Measurements from ENCODE around the gene SPATA24.
A peak's percentile ranks its signal among the peaks of the same experiment; 100 is the strongest.

The SPATA24 gene

DNA sequence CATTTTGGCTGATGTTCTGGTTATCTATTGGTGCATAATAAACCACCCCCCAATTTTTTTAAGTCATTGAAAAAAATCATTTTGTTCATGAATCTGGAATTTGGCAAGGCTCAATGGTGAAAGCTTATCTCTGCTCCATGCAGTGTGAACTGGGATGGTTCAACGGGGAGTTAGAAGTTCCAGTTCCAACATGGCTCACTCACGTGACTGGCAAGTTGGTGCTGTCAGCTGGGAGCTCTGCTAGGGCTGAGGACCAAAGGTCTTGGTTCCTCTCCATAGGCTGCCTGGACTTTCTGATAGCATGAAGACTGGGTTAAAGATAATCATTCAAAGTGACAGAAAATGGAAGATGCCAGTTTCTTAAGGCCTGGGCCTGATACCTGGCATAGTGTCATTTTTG, 3.1 kb upstream of the SPATA24 start:
- Histone ChIP-seq H3K4me2 (ENCODE audit: low read depth, low read length) (no peak overlapping the region), H3K27ac (ENCODE audit: low read length) (peak overlapping the region; percentile 24; the same call in 1 of the 2 replicates), H3K27me3 (replicated peaks; ENCODE audit: insufficient read depth, low read length) (no peaks in the 10 kb centered on the region), H3F3A (ENCODE audit: insufficient read depth, low read length) (peaks cover 14% of the 10 kb centered on the region), H3K9me3 (replicated peaks; ENCODE audit: insufficient read depth, low read length) (no peaks in the 10 kb centered on the region), H3K4me1 (ENCODE audit: low read length) (peaks cover 28% of the 10 kb centered on the region), H3K9ac (ENCODE audit: low read length) (no peak overlapping the region), H3K4me3 (ENCODE audit: low read length) (no peak overlapping the region), H3K9me2 (replicated peaks; ENCODE audit: insufficient read depth, low read length) (no peaks in the 10 kb centered on the region), H4K20me1 (ENCODE audit: insufficient read depth, low read length) (no peaks in the 10 kb centered on the region), H3K79me2 (ENCODE audit: low read length) (peaks cover 8% of the 10 kb centered on the region; the same call in 1 of the 2 replicates), H3K36me3 (replicated peaks; ENCODE audit: insufficient read depth, low read length) (no peaks in the 10 kb centered on the region), H2AFZ (ENCODE audit: low read length) (no peak overlapping the region)
- TF ChIP-seq CTCF (IDR thresholded peaks at IDR 0.05; ENCODE audit: low read length): no peak
- TF ChIP-seq EZH2phosphoT487 (IDR thresholded peaks at IDR 0.05; ENCODE audit: low read length): no peak
- no peak for DNase-seq

DNA sequence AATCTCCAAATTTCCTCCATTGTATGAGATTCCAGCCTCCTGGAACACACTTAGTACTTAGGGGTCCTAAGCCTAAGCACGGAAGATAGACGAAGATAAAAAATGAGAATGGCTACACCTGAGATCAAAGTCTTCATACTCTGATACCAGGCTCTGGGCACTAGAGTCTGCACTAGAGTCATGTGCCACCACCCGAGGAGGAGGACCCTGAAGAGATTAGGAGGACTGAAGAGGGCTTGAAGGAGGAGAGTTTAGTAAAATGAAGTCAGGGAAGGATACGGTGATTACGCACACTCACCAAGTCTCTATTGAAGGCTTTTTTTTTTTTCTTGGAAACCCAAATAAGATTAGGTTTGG, 573 bp upstream of the SPATA24 start:
- Histone ChIP-seq H3K9me3 (replicated peaks; ENCODE audit: insufficient read depth, low read length) (no peaks in the 10 kb centered on the region), H3K79me2 (ENCODE audit: low read length) (peaks cover 8% of the 10 kb centered on the region; the same call in 1 of the 2 replicates), H3K9ac (ENCODE audit: low read length) (peak overlapping the region; percentile 84), H3K27ac (ENCODE audit: low read length) (peak overlapping the region; percentile 96), H3K4me3 (ENCODE audit: low read length) (peak overlapping the region; percentile 73), H3K27me3 (replicated peaks; ENCODE audit: insufficient read depth, low read length) (no peaks in the 10 kb centered on the region), H2AFZ (ENCODE audit: low read length) (peak overlapping the region; percentile 54), H3K4me1 (ENCODE audit: low read length) (peaks cover 28% of the 10 kb centered on the region), H3K36me3 (replicated peaks; ENCODE audit: insufficient read depth, low read length) (no peaks in the 10 kb centered on the region), H3F3A (ENCODE audit: insufficient read depth, low read length) (peaks cover 15% of the 10 kb centered on the region), H3K9me2 (replicated peaks; ENCODE audit: insufficient read depth, low read length) (no peaks in the 10 kb centered on the region), H4K20me1 (ENCODE audit: insufficient read depth, low read length) (no peaks in the 10 kb centered on the region), H3K4me2 (ENCODE audit: low read depth, low read length) (peak overlapping the region; percentile 98)
- TF ChIP-seq EZH2 (optimal IDR thresholded peaks at IDR 0.05; ENCODE audit: low read depth, low read length): no peak
- no peak for TF ChIP-seq CTCF (IDR thresholded peaks at IDR 0.05; ENCODE audit: low read length)
- no peak for TF ChIP-seq EZH2phosphoT487 (IDR thresholded peaks at IDR 0.05; ENCODE audit: low read length)
- DNase-seq: no peak

DNA sequence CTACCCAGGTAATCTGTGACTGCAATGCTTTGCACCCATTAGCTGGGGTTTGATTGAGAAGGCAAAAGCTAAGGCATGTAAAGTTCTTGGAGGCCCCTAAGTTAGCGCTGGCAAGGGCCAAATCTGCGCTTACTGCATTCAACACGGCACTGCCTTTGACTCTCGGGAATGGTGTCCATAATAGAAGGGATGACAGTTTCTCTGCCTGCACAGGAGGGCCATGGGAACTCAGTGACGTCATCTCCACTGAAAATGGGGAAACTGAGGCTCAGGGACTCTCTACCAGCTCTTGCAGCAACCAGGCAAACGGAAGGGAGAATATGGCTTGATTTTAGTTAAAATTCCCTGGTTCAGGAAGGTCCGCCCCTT, 487 bp downstream of the SPATA24 start:
- Histone ChIP-seq H3K27ac (ENCODE audit: low read length) (peak overlapping the region; percentile 96), H2AFZ (ENCODE audit: low read length) (0 out of 2 replicates have a peak overlapping the region, but pooled peaks have one; percentile 58), H3K4me2 (ENCODE audit: low read depth, low read length) (peak overlapping the region; percentile 98), H3F3A (ENCODE audit: insufficient read depth, low read length) (peaks cover 17% of the 10 kb centered on the region), H3K79me2 (ENCODE audit: low read length) (peaks cover 8% of the 10 kb centered on the region; the same call in 1 of the 2 replicates), H3K36me3 (replicated peaks; ENCODE audit: insufficient read depth, low read length) (no peaks in the 10 kb centered on the region), H3K4me3 (ENCODE audit: low read length) (peak overlapping the region; percentile 73), H3K4me1 (ENCODE audit: low read length) (peaks cover 28% of the 10 kb centered on the region), H4K20me1 (ENCODE audit: insufficient read depth, low read length) (no peaks in the 10 kb centered on the region), H3K27me3 (replicated peaks; ENCODE audit: insufficient read depth, low read length) (no peaks in the 10 kb centered on the region), H3K9me3 (replicated peaks; ENCODE audit: insufficient read depth, low read length) (no peaks in the 10 kb centered on the region), H3K9me2 (replicated peaks; ENCODE audit: insufficient read depth, low read length) (no peaks in the 10 kb centered on the region), H3K9ac (ENCODE audit: low read length) (peak overlapping the region; percentile 84)
- TF ChIP-seq EZH2 (optimal IDR thresholded peaks at IDR 0.05; ENCODE audit: low read depth, low read length) (no peak), EZH2phosphoT487 (IDR thresholded peaks at IDR 0.05; ENCODE audit: low read length) (no peak), CTCF (IDR thresholded peaks at IDR 0.05; ENCODE audit: low read length) (no peak)
- DNase-seq: peak; percentile 23

All from MM.1S (cell line).